Stimulated activated CD8-positive, alpha-beta memory T cell treated with anti-CD3 and anti-CD28 coated beads, Interleukin-15, amount 100 ng/mL, for 1 hour (primary cell): ENCODE results near the gene AMH.

Experiments
- DNase-seq: peaks from one replicate; pipeline ENCODE4 v3.0.0-alpha.2; 2020; ENCODE audit warnings: low read depth

AMH gene

DNA sequence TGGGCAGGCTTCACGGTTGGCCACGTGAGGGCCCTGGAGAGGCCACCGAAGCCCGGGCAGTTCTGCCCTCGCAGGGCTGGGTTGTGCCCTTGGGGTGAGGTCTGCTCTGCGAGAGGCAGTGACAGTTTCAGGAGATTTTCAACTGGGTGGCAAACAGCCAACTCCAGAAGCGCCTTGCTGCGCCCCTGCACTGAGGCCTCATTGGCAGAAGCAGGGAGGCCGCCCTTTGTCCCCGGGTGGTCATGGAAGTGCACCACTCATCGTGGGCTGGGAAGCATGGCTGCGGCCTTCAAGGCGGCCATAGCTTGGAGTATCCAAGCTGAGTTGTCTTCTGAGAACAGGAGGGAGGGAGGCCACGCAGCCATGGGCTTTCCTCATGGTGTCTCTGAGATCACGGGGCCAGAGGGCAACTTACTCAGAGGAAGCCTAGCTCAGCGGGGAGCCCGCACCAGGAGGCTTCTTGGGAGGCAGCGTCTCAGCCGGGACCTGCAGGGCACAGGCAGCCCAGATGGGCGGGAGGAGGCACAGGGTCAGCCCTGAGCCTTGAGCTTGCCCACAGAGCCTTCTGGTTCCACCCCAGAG lies 27.8 kb upstream of the AMH start:
- no peak for DNase-seq

DNA sequence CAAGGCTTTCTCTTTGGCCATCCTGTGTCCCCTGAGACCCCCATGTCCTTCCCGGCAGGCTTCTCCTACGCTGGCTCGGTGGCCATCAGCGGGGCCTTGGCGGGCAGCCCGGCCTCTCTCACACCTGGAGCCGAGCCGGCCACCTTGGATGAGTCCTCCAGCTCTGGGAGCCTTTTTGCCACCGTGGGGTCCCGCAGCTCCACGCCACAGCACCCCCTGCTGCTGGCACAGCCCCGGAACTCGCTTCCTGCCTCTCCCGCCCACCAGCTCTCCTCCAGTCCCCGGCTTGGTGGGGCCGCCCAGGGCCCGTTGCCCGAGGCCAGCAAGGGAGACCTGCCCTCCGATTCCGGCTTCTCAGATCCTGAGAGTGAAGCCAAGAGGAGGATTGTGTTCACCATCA lies 27.2 kb upstream of the AMH start:
- no peak for DNase-seq

DNA sequence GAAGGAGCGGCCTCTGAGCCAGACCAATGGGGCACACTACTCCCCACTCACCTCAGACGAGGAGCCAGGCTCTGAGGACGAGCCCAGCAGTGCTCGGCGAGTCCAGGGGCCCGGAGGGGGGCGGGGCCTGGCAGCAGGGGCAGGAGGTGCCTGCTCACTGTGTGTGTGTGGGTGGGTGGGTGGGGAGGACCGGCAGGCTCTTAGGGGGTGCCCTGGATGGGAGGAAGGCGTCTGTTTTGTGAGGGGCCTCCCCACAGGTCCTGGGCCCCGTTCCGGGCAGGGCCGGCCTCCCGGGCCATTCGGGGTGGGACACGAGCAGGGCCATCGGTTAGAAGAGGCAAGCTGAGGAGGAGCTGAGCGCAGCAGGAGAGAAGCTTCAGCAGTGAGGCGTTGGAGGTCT lies 25.7 kb upstream of the AMH start:
- no peak for DNase-seq

DNA sequence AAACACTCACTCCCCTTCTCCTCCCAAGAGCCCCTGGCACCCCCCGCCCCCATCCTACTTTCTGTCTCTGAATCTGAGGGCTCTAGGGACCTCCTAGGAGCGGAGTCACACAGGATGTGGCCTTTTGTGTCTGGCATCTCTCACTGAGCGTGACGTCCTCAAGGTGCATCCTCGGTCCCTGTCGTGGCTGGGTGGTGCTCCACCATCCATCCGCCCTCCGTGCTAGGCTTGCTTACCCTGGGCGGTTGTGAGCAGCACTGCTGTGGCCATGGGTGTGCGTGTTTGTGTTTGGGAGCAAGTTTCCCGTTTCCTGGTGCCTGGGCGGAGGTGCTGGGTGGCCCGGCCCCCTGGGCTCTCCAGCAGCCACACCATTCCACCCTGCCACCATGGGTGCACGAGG lies 25.2 kb upstream of the AMH start:
- no peak for DNase-seq

DNA sequence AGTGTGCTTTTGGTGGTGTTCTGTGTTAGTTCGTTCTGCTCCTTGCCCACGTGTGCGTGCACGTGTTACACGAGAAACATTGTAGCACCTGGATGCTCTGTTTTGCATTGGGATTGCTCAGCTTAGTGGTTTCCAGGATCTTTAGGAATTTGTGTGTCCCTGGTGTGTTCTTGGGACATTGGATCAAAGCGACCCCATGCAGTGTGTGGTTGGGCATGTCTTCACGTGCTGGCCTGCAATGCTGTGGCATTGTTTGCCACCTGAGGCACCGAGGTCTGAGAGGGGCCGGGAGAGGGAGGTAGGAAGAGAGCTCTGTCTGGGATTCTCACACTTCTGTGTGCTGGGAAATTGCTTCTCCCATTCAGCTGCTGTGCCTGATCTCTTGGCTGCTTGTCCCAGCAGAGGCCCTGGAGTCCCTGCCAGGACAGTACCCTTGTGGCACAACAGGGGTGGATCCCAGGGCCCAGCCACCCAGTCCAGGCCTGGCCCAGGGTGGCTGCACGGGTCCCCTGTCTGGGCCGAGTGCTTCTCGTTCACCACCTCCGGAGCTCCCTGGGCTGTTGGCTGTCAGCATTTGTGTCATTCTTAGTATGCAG lies 24.3 kb upstream of the AMH start:
- no peak for DNase-seq

DNA sequence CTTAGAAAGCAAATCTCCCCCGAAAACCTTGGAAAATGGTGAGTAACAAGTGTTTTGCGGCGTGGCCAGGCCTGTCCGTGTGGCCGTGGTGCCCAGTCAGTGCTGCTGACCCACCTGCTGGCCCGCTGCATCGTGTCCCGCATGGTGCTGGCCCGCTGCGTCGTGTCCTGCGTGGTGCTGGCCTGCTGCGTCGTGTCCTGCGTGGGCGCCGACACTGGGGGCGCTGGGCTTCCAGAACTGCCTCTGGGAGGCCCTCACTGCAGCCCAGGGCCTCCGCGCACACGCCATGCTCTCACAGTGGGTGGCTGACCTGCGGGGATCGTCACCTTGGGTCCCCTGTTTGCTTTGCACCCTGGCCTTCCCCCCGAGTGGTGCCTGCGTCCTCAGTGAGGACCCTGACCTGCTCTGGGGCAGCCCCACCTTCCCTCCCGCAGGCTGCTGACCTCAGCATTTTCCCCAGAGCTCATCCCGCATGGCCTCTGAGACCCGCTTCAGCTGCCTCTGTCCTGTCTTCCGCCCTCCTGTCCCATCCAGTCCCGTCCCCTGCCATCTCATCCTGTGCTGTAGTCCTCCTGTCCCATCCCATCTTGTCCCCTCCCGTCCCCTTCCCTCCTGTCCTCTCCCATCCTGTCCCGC lies 23.6 kb upstream of the AMH start:
- no peak for DNase-seq

DNA sequence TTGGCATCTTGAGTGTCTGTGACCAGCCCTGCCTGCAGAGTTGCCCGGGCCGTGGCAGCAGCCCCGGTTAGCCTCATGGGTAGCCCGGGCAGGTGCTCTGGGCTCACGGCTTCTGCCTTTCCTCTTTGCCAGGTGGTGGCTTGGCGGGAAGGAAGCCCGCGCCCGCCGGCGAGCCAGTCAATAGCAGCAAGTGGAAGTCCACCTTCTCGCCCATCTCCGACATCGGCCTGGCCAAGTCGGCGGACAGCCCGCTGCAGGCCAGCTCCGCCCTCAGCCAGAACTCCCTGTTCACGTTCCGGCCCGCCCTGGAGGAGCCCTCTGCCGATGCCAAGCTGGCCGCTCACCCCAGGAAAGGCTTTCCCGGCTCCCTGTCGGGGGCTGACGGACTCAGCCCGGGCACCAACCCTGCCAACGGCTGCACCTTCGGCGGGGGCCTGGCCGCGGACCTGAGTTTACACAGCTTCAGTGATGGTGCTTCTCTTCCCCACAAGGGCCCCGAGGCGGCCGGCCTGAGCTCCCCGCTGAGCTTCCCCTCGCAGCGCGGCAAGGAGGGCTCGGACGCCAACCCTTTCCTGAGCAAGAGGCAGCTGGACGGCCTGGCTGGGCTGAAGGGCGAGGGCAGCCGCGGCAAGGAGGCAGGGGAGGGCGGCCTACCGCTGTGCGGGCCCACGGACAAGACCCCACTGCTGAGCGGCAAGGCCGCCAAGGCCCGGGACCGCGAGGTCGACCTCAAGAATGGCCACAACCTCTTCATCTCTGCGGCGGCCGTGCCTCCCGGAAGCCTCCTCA lies 22.9 kb upstream of the AMH start:
- DNase-seq: no peak

DNA sequence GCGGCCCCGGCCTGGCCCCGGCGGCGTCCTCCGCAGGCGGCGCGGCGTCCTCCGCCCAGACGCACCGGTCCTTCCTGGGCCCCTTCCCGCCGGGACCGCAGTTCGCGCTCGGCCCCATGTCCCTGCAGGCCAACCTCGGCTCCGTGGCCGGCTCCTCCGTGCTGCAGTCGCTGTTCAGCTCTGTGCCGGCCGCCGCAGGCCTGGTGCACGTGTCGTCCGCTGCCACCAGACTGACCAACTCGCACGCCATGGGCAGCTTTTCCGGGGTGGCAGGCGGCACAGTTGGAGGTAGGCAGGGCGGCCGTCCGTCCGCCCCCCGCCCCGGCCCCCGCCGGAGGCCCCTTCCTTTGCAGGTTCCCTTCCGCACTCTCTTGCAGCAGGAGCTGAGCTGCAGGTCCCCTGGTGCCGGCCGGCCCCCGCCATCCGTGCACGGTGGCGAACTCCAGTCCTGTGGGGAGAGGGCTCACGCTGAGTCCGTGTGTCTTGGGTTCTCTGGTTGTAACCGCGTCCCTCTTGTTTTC lies 22.2 kb upstream of the AMH start:
- no peak for DNase-seq

DNA sequence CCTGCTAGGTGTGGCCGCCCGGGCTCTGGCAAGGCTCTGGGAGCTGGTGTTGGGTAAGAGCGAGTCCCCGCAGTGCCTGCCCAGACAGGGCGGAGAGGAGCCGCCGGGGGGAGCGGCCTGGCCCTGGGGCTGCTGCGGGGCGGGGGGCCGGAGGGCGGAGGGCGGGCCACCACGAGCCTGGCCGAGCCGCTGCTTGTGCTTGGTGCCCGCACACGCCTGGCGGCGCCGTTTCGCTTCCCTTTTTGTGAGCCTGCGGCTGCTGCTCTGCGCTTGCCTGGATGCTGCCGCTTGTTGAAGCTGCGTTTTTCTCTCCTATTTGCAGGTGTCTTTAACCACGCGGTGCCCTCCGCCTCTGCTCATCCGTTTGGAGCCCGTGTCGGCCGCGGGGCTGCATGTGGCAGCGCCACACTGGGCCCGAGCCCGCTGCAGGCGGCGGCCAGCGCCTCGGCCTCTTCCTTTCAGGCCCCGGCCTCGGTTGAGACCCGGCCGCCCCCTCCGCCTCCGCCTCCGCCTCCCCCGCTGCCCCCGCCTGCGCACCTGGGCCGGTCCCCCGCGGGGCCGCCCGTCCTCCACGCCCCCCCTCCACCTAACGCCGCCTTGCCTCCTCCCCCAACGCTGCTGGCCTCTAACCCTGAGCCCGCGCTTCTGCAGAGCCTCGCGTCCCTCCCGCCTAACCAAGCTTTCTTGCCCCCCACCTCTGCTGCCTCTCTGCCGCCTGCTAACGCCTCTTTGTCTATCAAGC lies 21.5 kb upstream of the AMH start:
- DNase-seq: no peak

DNA sequence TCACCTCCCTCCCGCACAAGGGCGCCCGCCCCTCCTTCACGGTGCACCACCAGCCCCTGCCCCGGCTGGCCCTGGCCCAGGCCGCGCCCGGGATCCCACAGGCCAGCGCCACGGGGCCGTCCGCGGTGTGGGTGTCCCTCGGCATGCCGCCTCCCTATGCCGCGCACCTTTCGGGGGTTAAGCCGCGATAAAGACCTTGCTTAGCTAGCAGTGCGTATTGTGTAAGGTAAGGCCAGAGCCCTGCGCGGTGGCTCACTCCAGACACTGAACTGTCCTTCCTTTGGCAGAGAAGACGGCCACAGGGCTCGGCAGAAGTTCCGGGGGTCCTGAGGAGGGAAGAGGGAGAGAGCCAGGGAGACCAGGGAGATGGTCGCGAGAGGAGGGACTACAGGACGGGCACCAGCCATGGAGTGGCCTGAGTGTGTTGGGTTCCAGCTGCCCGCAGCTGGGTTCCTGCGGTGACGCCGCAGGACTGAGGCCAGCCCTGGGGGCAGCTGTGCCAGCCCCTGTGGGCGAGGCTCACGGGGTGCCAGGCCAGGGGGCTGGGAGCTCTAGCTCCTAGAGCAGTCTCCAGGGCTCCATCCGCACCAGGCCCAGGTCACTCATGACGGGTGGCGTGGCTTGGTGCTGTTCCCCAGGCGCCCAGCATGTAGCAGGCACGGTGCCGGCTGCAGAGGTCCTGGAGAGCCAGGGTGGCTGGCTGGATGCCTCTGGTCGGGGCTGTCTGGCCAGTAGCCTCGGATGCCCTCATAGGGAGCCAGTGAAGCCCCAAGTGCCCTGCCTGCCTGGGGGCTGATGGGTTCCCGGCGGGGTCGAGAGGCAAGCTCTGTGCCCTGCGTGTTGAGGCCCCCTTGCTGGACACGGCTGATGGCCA lies 20.7 kb upstream of the AMH start:
- no peak for DNase-seq

DNA sequence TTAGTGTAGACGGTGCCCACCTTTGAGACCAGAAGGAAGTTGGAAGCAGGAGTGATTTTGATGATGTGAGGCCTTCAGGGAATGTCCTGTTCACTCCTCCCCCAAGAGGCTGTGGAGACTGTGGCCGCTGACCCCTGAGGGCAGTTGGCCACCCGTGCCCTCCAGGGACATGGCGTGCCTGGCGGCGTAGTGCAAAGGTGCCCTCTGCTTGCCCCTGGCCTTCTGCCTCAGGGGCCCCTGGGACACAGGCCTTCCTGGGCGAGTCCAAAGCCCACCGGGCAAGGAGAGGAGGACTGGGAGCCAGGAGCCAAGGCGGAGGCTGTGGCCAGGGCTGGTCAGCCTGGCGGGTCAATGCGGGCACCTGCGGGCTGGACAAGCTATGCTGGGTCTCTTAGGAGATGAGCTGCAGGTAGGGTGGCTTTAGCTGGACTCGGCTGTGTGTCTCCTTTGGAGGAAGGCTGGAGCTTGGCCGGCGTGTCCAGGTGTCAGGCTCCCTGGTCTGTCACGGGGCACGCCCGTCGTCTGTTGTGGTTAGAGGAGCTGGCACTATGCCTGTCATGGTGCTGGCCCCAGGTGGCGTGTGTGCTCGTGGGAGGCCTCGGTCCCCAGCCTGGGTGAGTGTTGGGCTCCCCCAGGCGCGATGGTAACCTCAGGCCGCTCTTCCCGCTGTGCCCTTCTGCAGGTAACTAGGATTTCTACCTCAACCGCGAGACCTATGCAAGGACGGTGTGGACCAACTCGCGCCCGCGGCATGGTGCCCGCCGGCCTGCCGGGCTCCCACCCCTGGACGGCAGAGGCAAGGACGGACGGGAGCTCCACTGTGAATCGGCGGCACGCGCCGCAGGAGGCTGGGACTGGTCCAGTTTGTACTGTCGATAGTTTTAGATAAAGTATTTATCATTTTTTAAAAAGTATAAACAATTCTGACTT lies 19.8 kb upstream of the AMH start:
- DNase-seq: no peak

DNA sequence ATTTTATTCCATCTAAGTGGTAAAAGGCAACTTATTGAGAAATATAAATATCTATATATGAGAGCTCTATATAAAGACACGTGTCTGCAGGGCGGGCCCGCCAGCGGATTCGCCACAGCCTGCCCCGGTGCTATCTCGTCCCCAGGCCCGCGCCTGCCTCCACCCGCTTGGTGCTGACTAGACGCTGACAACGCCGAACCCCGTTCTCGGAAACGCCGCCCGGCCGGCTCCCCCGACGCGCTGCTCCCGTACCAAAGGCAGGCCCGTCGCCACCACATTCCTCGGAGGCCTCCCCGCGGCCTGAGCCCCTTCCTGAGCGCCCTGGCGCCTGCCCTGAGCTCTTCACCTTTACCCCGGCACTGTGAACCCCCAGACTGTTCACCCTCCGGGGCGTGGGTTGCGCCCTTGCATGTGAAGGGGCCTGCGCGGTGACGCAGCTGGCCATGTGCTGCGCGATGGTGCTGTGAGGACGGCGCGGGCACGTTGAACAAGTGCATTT lies 19.0 kb upstream of the AMH start:
- no peak for DNase-seq

DNA sequence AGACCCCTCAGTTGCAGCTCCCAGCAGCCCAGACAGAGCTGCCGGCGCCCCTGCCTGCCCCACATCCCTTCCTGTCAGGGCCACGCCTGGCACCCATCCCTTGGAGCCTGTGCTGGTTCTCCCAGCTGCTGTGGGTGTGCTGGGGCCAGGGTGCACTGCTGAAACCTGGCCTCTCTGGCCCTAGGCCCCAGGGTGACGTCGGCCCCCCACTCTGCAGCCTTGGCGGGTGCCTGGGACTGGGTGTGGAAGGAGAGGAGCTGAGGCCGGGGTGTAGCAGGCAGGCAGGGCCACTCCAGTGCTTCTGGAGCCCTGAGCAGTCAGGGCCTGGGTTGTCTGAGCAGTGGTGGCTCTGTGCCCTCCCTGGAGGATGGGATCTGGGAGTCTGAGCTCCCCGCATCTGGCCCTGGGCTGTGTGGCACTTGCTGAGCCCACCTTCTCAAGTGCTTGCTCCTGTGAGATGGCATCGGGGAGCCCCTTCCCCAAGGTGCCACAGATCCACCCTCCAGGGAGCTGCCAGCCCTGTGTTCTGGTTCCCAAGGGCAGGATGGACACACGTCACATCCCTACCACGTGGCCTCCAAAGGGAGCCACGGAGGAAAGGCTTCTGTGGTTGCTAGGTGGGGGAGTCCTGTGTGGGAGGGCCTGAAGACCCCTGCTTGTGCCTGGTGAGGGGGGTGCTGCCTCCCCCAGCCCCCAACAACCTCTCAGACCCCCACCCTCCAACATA lies 18.2 kb upstream of the AMH start:
- no peak for DNase-seq

DNA sequence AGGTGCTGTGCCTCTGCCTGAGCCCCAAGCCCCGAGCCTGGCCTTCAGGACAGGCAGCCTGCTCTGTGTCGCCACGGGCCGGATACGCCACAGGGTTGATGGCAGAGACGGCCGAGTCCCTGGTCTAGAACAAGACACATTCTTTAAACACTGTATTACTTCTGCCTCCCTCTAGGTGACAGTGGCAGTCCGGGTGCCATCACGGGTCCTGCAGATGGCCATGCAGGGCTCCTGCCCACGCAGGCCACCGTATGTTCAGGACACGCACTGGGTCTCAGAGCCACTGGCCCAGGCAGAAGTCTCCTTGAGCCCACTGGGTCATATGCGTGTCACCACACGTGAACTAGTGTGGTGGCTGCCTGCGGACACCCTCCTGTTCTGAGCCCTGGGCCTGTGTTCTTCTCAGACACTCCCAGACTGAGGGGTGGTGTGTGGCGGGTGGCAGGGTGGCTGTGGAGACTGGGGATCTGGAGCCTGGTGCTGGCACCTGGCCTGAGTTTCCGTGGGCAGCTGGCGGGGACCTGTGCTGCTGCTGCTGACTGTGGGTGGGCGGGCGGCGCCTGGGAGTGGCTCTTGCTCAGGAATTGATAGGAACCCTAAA lies 17.4 kb upstream of the AMH start:
- no peak for DNase-seq

DNA sequence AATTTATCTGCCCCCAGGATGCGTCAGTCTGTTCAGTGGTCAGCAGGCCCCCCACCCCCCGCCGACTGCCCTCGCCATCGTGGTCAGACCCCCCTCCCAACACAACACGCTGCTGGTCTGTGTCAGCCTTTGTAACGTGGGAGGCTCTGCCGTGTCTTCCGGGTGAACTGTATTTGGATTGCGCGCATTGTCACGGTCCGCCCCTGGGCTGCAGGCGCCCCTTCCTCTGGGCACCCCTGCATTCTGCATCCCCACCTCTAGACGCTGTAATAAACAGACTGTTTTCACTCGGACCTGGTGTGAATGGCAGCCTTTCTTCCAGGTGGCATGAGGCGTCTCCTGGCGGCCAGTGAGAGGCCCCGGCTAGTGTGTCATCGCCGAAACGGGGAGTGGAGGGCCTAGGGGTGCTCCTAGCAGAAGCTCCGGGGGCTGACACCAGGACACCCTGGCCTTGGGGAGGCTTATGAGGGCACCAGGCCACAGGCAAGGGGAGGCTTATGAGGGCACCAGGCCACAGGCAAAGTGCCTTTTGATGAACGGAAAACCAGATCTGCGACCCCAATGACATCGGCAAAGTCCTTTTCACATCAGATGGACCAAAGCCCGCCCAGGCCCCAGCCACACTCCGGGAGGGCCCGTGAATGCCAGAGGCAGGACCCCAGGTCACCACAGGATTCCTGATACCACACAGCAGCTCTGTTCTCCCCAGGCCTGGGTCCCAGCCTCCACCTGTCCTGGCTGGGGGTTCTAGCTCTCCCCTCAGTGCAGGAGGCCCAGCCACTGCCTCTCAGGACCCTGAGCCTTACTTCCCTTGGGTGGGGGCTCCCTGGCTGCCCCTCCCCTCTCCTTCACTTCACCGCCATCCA lies 16.6 kb upstream of the AMH start:
- DNase-seq: no peak

DNA sequence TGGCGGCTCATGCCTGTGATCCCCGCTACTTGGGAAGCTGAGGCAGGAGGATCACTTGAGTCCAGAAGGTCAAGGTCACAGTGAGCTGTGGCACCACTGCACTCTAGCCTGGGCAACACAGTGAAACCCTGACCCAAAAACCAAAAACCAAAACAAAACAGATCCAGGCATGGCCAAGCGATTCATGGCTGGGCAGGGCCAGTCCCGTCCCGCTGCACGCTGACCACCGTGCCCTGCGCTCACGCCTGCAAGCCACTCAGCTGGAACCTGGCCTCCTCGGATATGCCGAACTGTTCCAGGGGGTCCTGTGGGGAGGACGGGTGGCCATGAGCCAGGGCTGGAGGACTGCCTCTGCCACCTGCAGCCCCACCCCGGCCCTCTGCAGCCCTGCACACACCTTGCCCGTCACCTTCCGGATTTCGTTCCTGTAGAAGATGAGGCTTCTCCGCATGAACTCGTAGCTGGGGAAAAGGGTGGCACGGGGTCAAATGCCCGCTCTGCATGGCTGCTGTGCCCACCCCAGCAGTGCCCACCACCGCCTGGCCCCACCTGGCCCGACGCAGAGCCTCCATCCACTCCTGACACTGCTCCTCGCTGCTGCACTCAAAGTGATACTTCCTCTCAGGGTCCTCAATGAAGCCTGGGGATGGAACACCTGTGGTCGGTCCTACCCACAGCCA lies 15.4 kb upstream of the AMH start:
- DNase-seq: no peak

DNA sequence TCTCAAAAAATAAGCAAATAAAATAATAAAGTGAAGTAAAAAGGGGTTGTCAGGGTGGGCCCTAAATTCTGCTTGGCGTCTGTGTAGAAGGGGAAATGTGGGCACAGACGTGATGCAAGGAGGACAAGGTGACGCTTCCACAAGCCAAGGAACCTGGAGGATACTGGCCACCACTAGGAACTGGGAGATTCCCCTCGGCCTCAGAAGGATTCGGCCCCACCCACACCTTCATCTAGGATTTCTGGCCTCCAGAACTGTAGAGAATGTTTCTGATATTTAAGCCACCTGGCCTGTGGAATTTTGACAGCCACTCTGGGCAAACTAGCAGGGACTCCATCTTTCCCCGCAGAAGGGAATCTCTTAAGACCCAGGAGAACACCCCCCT lies 14.1 kb upstream of the AMH start:
- no peak for DNase-seq
